Ishikawa (cell line): Measurements from ENCODE around the gene EDNRB.

Experiments
- EGR1 ChIP-seq: IDR thresholded peaks from 2 replicates; pipeline ENCODE4 v1.6.1; 2012
- TF ChIP-seq, protein P1 (sequence below): IDR thresholded peaks from 2 replicates; pipeline ENCODE4 v1.6.1; 2012; ENCODE audit warnings: low read depth, mild to moderate bottlenecking

DNA sequence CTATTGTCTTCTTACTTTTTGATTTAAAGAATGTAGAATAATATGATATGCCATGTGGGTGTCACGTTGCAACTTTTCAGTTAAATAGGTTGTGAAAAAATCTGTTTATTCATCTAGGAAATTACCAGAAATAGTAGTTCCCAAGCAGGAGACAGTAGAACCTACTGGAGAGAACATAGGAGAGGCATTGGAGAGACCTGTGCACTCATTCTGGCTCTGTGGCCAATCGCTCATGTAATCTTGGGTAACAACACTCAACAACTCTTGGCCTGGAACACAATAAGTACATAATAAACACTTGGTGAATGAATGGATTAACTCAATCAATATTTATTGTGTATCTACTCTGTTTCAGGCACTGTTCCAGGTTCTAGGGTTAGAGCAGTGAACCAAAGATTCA is 35.3 kb downstream of the EDNRB start:
- no peak for TF ChIP-seq EGR1
- TF ChIP-seq, protein P1, sequence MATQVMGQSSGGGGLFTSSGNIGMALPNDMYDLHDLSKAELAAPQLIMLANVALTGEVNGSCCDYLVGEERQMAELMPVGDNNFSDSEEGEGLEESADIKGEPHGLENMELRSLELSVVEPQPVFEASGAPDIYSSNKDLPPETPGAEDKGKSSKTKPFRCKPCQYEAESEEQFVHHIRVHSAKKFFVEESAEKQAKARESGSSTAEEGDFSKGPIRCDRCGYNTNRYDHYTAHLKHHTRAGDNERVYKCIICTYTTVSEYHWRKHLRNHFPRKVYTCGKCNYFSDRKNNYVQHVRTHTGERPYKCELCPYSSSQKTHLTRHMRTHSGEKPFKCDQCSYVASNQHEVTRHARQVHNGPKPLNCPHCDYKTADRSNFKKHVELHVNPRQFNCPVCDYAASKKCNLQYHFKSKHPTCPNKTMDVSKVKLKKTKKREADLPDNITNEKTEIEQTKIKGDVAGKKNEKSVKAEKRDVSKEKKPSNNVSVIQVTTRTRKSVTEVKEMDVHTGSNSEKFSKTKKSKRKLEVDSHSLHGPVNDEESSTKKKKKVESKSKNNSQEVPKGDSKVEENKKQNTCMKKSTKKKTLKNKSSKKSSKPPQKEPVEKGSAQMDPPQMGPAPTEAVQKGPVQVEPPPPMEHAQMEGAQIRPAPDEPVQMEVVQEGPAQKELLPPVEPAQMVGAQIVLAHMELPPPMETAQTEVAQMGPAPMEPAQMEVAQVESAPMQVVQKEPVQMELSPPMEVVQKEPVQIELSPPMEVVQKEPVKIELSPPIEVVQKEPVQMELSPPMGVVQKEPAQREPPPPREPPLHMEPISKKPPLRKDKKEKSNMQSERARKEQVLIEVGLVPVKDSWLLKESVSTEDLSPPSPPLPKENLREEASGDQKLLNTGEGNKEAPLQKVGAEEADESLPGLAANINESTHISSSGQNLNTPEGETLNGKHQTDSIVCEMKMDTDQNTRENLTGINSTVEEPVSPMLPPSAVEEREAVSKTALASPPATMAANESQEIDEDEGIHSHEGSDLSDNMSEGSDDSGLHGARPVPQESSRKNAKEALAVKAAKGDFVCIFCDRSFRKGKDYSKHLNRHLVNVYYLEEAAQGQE: no peak
